GM13976 (cell line): ENCODE results near the gene UROD.
"Not testable (repeated sequence)": the region's sequence is repeated elsewhere in the genome, so short reads cannot be mapped to it uniquely, and the experiment has no call there.

Experiments
- DNase-seq: peaks from one replicate; pipeline ENCODE4 v3.0.0; 2012; ENCODE audit warnings: low spot score
- CTCF ChIP-seq: IDR thresholded peaks from 2 replicates; pipeline ENCODE4 v1.5.1; 2012; ENCODE audit warnings: borderline replicate concordance, mild to moderate bottlenecking; ENCODE audit not compliant: insufficient read depth; ENCODE audit errors: extremely low read depth, missing control alignments, control extremely low read depth
- in situ Hi-C: fragments of 300-500 bp; cut with MboI; formaldehyde crosslinking; loops from one replicate; pipeline ENCODE4 v1.12.0; 2022; ENCODE audit warnings: low sequenced_read_pairs, mixed read lengths, inconsistent platforms; ENCODE audit not compliant: unreplicated experiment

The UROD gene

GRCh38 chr1:44985747-44986359, 26.2 kb upstream of the UROD start:
- DNase-seq, result no peak
- TF ChIP-seq CTCF, result no peak
- in situ Hi-C loops, result no loop called here

GRCh38 chr1:44988531-44989156, 23.4 kb upstream of the UROD start:
- TF ChIP-seq CTCF, result no peak
- DNase-seq, result no peak
- in situ Hi-C loops, result no loop called here

- TF ChIP-seq CTCF, result no peak
- in situ Hi-C loops, result no loop called here
- DNase-seq, result no peak
Measured at GRCh38 chr1:44994309-44994898, 17.6 kb upstream of the UROD start.

- TF ChIP-seq CTCF, result no peak
- no peak for DNase-seq
- in situ Hi-C loops, result no loop called here
Measured at GRCh38 chr1:44995467-44996238, 16.4 kb upstream of the UROD start.

GRCh38 chr1:44999232-44999631, 12.8 kb upstream of the UROD start:
- DNase-seq, result no peak
- in situ Hi-C loops, result no loop called here
- TF ChIP-seq CTCF, result no peak

GRCh38 chr1:45001011-45001481, 11.0 kb upstream of the UROD start:
- no peak for DNase-seq
- in situ Hi-C loops, result loop anchor here (10.0 kb wide), 1 partner anchor 146 kb away; no protein-coding TSS in a partner anchor
- no peak for TF ChIP-seq CTCF

GRCh38 chr1:45001576-45001975, 10.5 kb upstream of the UROD start:
- DNase-seq, result not testable (repeated sequence)
- in situ Hi-C loops, result loop anchor here (10.0 kb wide), 1 partner anchor 147 kb away; no protein-coding TSS in a partner anchor
